HG03025 (cell line): Measurements from ENCODE around the gene ADTRP.

Experiments used
- ATAC-seq: cut with Tn5 transposase; IDR thresholded peaks from one replicate; pipeline ENCODE4 v1.9.1; 2021; ENCODE audit warnings: mild to moderate bottlenecking, moderate library complexity; ENCODE audit not compliant: unreplicated experiment, low FRiP score

Gene ADTRP

GRCh38 chr6:11761744-11762620, 16.6 kb downstream of the ADTRP start:
- ATAC-seq = no peak

GRCh38 chr6:11760015-11760473, 18.6 kb downstream of the ADTRP start:
- ATAC-seq = no peak

GRCh38 chr6:11758878-11759277, 19.7 kb downstream of the ADTRP start:
- ATAC-seq = no peak

- no peak for ATAC-seq
Measured at GRCh38 chr6:11756726-11757125, 21.9 kb downstream of the ADTRP start.

GRCh38 chr6:11756292-11756691, 22.3 kb downstream of the ADTRP start:
- no peak for ATAC-seq

- ATAC-seq = no peak
Measured at GRCh38 chr6:11755725-11756124, 22.9 kb downstream of the ADTRP start.

GRCh38 chr6:11754625-11755271, 23.9 kb downstream of the ADTRP start:
- ATAC-seq = no peak

- ATAC-seq = no peak
Measured at GRCh38 chr6:11753798-11754197, 24.8 kb downstream of the ADTRP start.

- no peak for ATAC-seq
Measured at GRCh38 chr6:11752360-11752759, 26.2 kb downstream of the ADTRP start.

- no peak for ATAC-seq
Measured at GRCh38 chr6:11750682-11751081, 27.9 kb downstream of the ADTRP start.

- no peak for ATAC-seq
Measured at GRCh38 chr6:11748591-11749210, 29.9 kb downstream of the ADTRP start.

- ATAC-seq = no peak
Measured at GRCh38 chr6:11747021-11747420, 31.6 kb downstream of the ADTRP start.

- no peak for ATAC-seq
Measured at GRCh38 chr6:11744753-11745152, 33.9 kb downstream of the ADTRP start.

- no peak for ATAC-seq
Measured at GRCh38 chr6:11744101-11744500, 34.5 kb downstream of the ADTRP start.

- ATAC-seq = no peak
Measured at GRCh38 chr6:11740875-11741274, 37.7 kb downstream of the ADTRP start.

- no peak for ATAC-seq
Measured at GRCh38 chr6:11738661-11739375, 39.8 kb downstream of the ADTRP start.

GRCh38 chr6:11738234-11738633, 40.4 kb downstream of the ADTRP start:
- ATAC-seq = no peak

- ATAC-seq = no peak
Measured at GRCh38 chr6:11736601-11737000, 42.0 kb downstream of the ADTRP start.

GRCh38 chr6:11734861-11735613, 43.6 kb downstream of the ADTRP start:
- no peak for ATAC-seq

GRCh38 chr6:11732036-11732631, 46.5 kb downstream of the ADTRP start:
- ATAC-seq = peak; percentile 76
